ENCODE data around the gene CD37. TPM values are rescaled to one million over a fixed set of nuclear protein-coding genes. Genes with fewer than 3 reads are reported as not detected.

CD37 gene
- total RNA-seq, 1 donor from 2014 or later = 3.7 TPM

DNA sequence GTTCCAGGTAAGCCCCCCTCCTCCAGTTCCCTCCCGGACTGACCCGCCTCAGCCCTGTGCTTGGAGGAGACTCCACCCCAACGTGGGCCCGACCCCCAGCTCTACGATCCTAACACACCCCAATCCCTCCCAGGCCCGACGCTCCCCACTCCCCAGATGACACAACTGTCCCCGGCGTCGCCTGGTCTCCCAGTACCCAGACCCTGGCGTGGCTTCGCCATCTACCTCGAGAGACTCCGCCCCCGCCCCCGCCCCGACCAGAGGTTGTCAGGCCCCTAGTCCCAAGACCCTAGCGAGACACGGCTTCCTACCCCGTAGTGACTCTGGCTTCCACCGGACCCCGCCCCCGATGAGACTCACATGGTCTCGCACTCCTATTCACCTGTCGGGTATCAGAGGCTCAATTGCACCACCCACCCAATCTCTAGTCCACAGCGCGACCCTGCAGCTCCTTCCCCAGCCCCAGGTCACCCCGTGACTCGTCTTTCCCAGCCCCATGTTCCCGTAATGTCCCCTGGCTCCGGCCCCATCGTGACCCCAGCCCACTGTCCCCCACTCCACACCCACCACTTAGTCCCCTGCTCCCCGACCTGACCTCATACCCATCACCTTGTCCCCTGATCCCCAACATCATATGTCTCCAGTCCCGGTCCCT, 2.9 kb downstream of the CD37 start:
- intact Hi-C loops (cut with micrococcal nuclease) = no loop called here
- H3K9me3 ChIP-seq (replicated peaks) = no peaks in the 10 kb centered on the region
- H3K27ac ChIP-seq (replicated peaks) = no peak overlapping the region
- peaks cover 24% of the 10 kb centered on the region for H3K36me3 ChIP-seq
- DNase-seq = no peak
- no peak for TF ChIP-seq CTCF (IDR thresholded peaks at IDR 0.05; ENCODE audit: borderline replicate concordance)
- H3K4me1 ChIP-seq = peaks cover 29% of the 10 kb centered on the region
- peak overlapping the region; percentile 62 for H3K4me3 ChIP-seq
- no peaks in the 10 kb centered on the region for H3K27me3 ChIP-seq (ENCODE audit: low read depth)

GRCh38 chr19:49338691-49339300, 3.6 kb downstream of the CD37 start:
- Histone ChIP-seq H3K27ac (replicated peaks) (peak overlapping the region; percentile 88), H3K9me3 (replicated peaks) (no peaks in the 10 kb centered on the region), H3K36me3 (peaks cover 31% of the 10 kb centered on the region), H3K27me3 (ENCODE audit: low read depth) (no peaks in the 10 kb centered on the region), H3K4me3 (peak overlapping the region; percentile 62), H3K4me1 (peaks cover 29% of the 10 kb centered on the region)
- intact Hi-C loops (cut with micrococcal nuclease) = no loop called here
- TF ChIP-seq CTCF (IDR thresholded peaks at IDR 0.05; ENCODE audit: borderline replicate concordance) = no peak
- DNase-seq = peak; percentile 75

GRCh38 chr19:49339301-49340068, 4.3 kb downstream of the CD37 start:
- no peak for TF ChIP-seq CTCF (IDR thresholded peaks at IDR 0.05; ENCODE audit: borderline replicate concordance)
- Histone ChIP-seq H3K36me3 (peaks cover 37% of the 10 kb centered on the region), H3K9me3 (replicated peaks) (no peaks in the 10 kb centered on the region), H3K27me3 (ENCODE audit: low read depth) (no peaks in the 10 kb centered on the region), H3K4me1 (peaks cover 29% of the 10 kb centered on the region), H3K4me3 (peak overlapping the region; percentile 62), H3K27ac (replicated peaks) (peak overlapping the region; percentile 88)
- DNase-seq = peak; percentile 90
- intact Hi-C loops (cut with micrococcal nuclease) = no loop called here

- Histone ChIP-seq H3K27me3 (ENCODE audit: low read depth) (no peaks in the 10 kb centered on the region), H3K9me3 (replicated peaks) (no peaks in the 10 kb centered on the region), H3K4me1 (peaks cover 29% of the 10 kb centered on the region), H3K4me3 (peak overlapping the region; percentile 62), H3K36me3 (peaks cover 45% of the 10 kb centered on the region), H3K27ac (replicated peaks) (peak overlapping the region; percentile 88)
- intact Hi-C loops (cut with micrococcal nuclease) = no loop called here
- DNase-seq = peak; percentile 72
- no peak for TF ChIP-seq CTCF (IDR thresholded peaks at IDR 0.05; ENCODE audit: borderline replicate concordance)
Observed at GRCh38 chr19:49340069-49340864, 5.1 kb downstream of the CD37 start.

Measured in left ventricle myocardium inferior (tissue), 1 donor.